HCT116 (cell line): ENCODE results near the gene SF3A2. TPM values are rescaled to one million over a fixed set of nuclear protein-coding genes. Genes with fewer than 3 reads are reported as not detected.

ENCODE experiments used
- ATAC-seq: fragments of 200-7000 bp; cut with Tn5 transposase; 2 replicates; pipeline ENCODE4 v1.9.1; 2020; ENCODE audit warnings: mild to moderate bottlenecking, moderate library complexity
- BruUV-seq: library from RNA; stranded (reverse); fragments of 400-500 nt; replicated peaks from 2 replicates; lab custom pipeline; 2021; lab: Mats Ljungman, UMichigan
- CTCF ChIA-PET: fragments of 300-600 bp; sonication (Branson Sonifier 250); formaldehyde crosslinking; loops from one replicate; lab custom pipeline; 2021; ENCODE audit warnings: antibody characterized with exemption; lab: Charles Lee
- POLR2A ChIA-PET: fragments of 300-600, 350-600 bp; sonication (Branson Sonifier 250); formaldehyde crosslinking; loops from one replicate; lab custom pipeline; 2021; ENCODE audit warnings: antibody characterized with exemption; lab: Charles Lee
- RAD21 ChIA-PET, 2 experiments: fragments of 300-600 bp; sonication (Branson Sonifier 250); formaldehyde crosslinking; loops; one replicate each; lab custom pipeline; 2023; ENCODE audit warnings: low total read pairs in 2 of 2; ENCODE audit not compliant: uncharacterized antibody in 2 of 2, unreplicated experiment in 2 of 2, low non-redundant PET in 1 of 2; lab: Charles Lee
- DNase-seq: peaks from one replicate; pipeline ENCODE4 v3.0.0-alpha.2; 2010; ENCODE audit warnings: low read depth, low spot score
- H2AFZ ChIP-seq: fragments of 200-600 bp; shearing (Covaris generic), sonication (generic); 2 replicates; pipeline ENCODE4 v1.6.1; 2017; ENCODE audit warnings: low read depth, mixed run types, mixed read lengths, antibody characterized with exemption, low read length; ENCODE audit not compliant: poor library complexity, severe bottlenecking
- H3K27ac ChIP-seq: 2 replicates; pipeline ENCODE4 v1.5.1; 2012; ENCODE audit warnings: low read depth, low read length
- H3K27me3 ChIP-seq: fragments of 200-600 bp; sonication (generic); 2 replicates; pipeline ENCODE4 v1.6.1; 2016; ENCODE audit warnings: mixed run types, low read length, mixed read lengths; ENCODE audit not compliant: insufficient read depth
- H3K36me3 ChIP-seq, 2 experiments: fragments of 200-500 bp in 1 of 2; fragments of 200-600 bp in 1 of 2; sonication (Bioruptor generic) in 1 of 2; sonication (generic) in 1 of 2; 2 replicates each; pipeline versions ENCODE4 v1.5.1 to v1.6.1; 2014 to 2016; ENCODE audit warnings: low read length in 2 of 2, inconsistent platforms in 1 of 2, mixed read lengths in 1 of 2, mixed run types in 1 of 2; ENCODE audit not compliant: insufficient read depth in 2 of 2, control insufficient read depth in 1 of 2
- H3K4me1 ChIP-seq, 2 experiments: fragments of 200-600 bp in 1 of 2; sonication (generic) in 1 of 2; 2 replicates each; pipeline versions ENCODE4 v1.5.1 to v1.6.1; 2012 to 2017; ENCODE audit warnings: low read length in 2 of 2, inconsistent platforms in 1 of 2, mild to moderate bottlenecking in 1 of 2, mixed read lengths in 1 of 2, mixed run types in 1 of 2, moderate library complexity in 1 of 2; ENCODE audit not compliant: insufficient read depth in 2 of 2, control insufficient read depth in 1 of 2
- H3K4me2 ChIP-seq: fragments of 200-600 bp; sonication (generic); 2 replicates; pipeline ENCODE4 v1.6.1; 2017; ENCODE audit warnings: mixed run types, low read length, mixed read lengths
- H3K4me3 ChIP-seq, 2 experiments: fragments of 200-600 bp in 1 of 2; sonication (generic) in 1 of 2; replicated peaks in 1 of 2; 2 replicates each; pipeline ENCODE4 v1.5.1; 2011 to 2016; ENCODE audit warnings: low read length in 2 of 2, control low read depth in 1 of 2, low read depth in 1 of 2, mild to moderate bottlenecking in 1 of 2, mixed read lengths in 1 of 2, mixed run types in 1 of 2
- H3K79me2 ChIP-seq: fragments of 200-600 bp; sonication (generic); 2 replicates; pipeline ENCODE4 v1.6.1; 2017; ENCODE audit warnings: mild to moderate bottlenecking, mixed run types, low read length, moderate library complexity, mixed read lengths; ENCODE audit not compliant: insufficient read depth
- H3K9ac ChIP-seq: fragments of 200-600 bp; sonication (generic); 2 replicates; pipeline ENCODE4 v1.6.1; 2016; ENCODE audit warnings: low read length, mixed read lengths
- H3K9me2 ChIP-seq: fragments of 200-600 bp; sonication (generic), shearing (Covaris generic); 2 replicates; pipeline ENCODE4 v1.6.1; 2017; ENCODE audit warnings: mixed run types, mild to moderate bottlenecking, moderate library complexity; ENCODE audit not compliant: insufficient read depth
- H3K9me3 ChIP-seq, 2 experiments: fragments of 200-500 bp in 1 of 2; fragments of 200-600 bp in 1 of 2; sonication (Bioruptor generic) in 1 of 2; sonication (generic) in 1 of 2; 2 replicates each; pipeline ENCODE4 v1.6.1; 2014 to 2017; ENCODE audit warnings: low read length in 2 of 2, mixed read lengths in 2 of 2, inconsistent platforms in 1 of 2, low read depth in 1 of 2, mild to moderate bottlenecking in 1 of 2, mixed run types in 1 of 2, moderate library complexity in 1 of 2; ENCODE audit not compliant: control insufficient read depth in 1 of 2, insufficient read depth in 1 of 2
- H4K20me1 ChIP-seq: fragments of 200-600 bp; sonication (generic), shearing (Covaris generic); 2 replicates; pipeline ENCODE4 v1.6.1; 2017; ENCODE audit warnings: mixed run types, mild to moderate bottlenecking, moderate library complexity; ENCODE audit not compliant: insufficient read depth
- ATF3 ChIP-seq: IDR thresholded peaks from 2 replicates; pipeline ENCODE4 v1.6.1; 2012
- CEBPB ChIP-seq: IDR thresholded peaks from 2 replicates; pipeline ENCODE4 v1.6.1; 2012; ENCODE audit warnings: low read depth
- EGR1 ChIP-seq: IDR thresholded peaks from 2 replicates; pipeline ENCODE4 v1.6.1; 2012; ENCODE audit warnings: low read depth
- EZH2 ChIP-seq: fragments of 200-600 bp; sonication (generic); IDR thresholded peaks from 2 replicates; pipeline ENCODE4 v1.6.1; 2017; ENCODE audit warnings: antibody characterized with exemption, mixed run types
- EZH2phosphoT487 ChIP-seq: fragments of 200-600 bp; IDR thresholded peaks from 2 replicates; pipeline ENCODE4 v1.6.1; 2018; ENCODE audit warnings: antibody characterized with exemption, borderline replicate concordance
- FOSL1 ChIP-seq: IDR thresholded peaks from 2 replicates; pipeline ENCODE4 v1.6.1; 2012; ENCODE audit warnings: low read depth
- POLR2A ChIP-seq: IDR thresholded peaks from 2 replicates; pipeline ENCODE4 v1.7.0; 2011; ENCODE audit warnings: borderline replicate concordance; ENCODE audit not compliant: insufficient read depth, insufficient read length; ENCODE audit errors: extremely low read depth
- POLR2AphosphoS5 ChIP-seq: IDR thresholded peaks from 2 replicates; pipeline ENCODE4 v1.6.1; 2011; ENCODE audit warnings: mild to moderate bottlenecking, low read depth, low read length, moderate library complexity
- RAD21 ChIP-seq: IDR thresholded peaks from 2 replicates; pipeline ENCODE4 v1.6.1; 2012; ENCODE audit warnings: low read depth, mild to moderate bottlenecking
- SIN3A ChIP-seq: IDR thresholded peaks from 2 replicates; pipeline ENCODE4 v1.6.1; 2012; ENCODE audit warnings: low read depth
- TCF7L2 ChIP-seq: IDR thresholded peaks from 2 replicates; pipeline ENCODE4 v1.7.0; 2011; ENCODE audit warnings: borderline replicate concordance, inconsistent platforms; ENCODE audit not compliant: insufficient read depth, insufficient read length; ENCODE audit errors: extremely low read depth
- ZBTB33 ChIP-seq: IDR thresholded peaks from 2 replicates; pipeline ENCODE4 v1.6.1; 2011; ENCODE audit warnings: mild to moderate bottlenecking, low read length, moderate library complexity; ENCODE audit not compliant: insufficient replicate concordance; ENCODE audit errors: extremely low read depth
- ZFX ChIP-seq: fragments of 450-650 bp; IDR thresholded peaks from 2 replicates; pipeline ENCODE4 v1.6.1; 2017
- ZNF274 ChIP-seq: fragments of 200-500 bp; sonication (Bioruptor generic); IDR thresholded peaks from 2 replicates; pipeline ENCODE4 v1.6.1; 2014; ENCODE audit warnings: mild to moderate bottlenecking, low read depth, low read length, inconsistent platforms
- intact Hi-C: fragments of 100-400 bp; cut with micrococcal nuclease; formaldehyde crosslinking; loops from 2 replicates; pipeline ENCODE4 v1.10.0; 2022
- total RNA-seq: library from RNA; stranded (reverse); gene quantifications from one replicate; pipeline ENCODE4 v1.2.1, GENCODE V29; 2021; ENCODE audit not compliant: unreplicated experiment
- TF ChIP-seq, protein P1 (sequence below), 3 experiments: fragments of 200-600 bp in 1 of 3; sonication (generic) in 1 of 3; IDR thresholded peaks in 2 of 3; conservative IDR thresholded peaks in 1 of 3; 2 replicates each; pipeline ENCODE4 v1.5.1; 2012 to 2017; ENCODE audit warnings: low read depth in 2 of 3, low read length in 2 of 3, antibody characterized with exemption in 1 of 3, borderline replicate concordance in 1 of 3, control low read depth in 1 of 3, mild to moderate bottlenecking in 1 of 3, mixed read lengths in 1 of 3, mixed run types in 1 of 3, moderate library complexity in 1 of 3; ENCODE audit not compliant: insufficient read depth in 1 of 3
- TF ChIP-seq, protein P2 (sequence below): IDR thresholded peaks from 2 replicates; pipeline ENCODE4 v1.6.1; 2012
- TF ChIP-seq, protein P3 (sequence below): IDR thresholded peaks from 2 replicates; pipeline ENCODE4 v1.6.1; 2012; ENCODE audit warnings: low read depth

Gene SF3A2
- total RNA-seq, 1 experiment from 2014 or later = 166 TPM

DNA sequence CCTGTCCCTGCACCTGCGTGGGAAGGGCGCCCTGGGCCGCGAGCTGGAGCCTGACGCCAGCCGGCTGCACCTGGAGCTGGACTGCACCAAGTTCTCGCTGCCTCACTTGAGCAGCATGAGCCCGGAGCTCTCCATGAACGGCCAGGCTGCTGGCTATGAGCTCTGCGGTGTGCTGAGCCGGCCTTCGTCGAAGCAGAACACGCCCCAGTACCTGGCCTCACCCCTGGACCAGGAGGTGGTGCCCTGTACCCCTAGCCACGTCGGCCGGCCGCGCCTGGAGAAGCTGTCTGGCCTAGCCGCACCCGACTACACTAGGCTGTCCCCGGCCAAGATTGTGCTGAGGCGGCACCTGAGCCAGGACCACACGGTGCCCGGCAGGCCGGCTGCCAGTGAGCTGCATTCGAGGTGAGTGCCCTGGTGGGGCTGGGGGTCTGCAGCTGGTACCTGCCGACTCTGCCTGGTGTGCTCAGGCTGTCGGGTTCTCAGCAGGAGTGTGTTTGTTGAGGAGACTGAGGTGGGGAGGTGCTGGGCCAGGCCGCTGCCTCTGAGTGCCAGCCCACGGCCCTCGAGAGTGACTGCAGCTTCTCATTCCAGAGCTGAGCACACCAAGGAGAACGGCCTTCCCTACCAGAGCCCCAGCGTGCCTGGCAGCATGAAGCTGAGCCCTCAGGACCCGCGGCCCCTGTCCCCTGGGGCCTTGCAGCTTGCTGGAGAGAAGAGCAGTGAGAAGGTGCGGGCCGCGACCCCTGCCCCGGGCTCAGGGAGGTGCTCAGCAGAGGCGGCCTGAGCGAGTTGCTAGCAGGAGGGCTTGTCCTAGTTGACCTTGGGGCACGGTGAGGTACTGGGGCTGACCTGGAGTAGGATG, 20.0 kb upstream of the SF3A2 start:
- intact Hi-C loops = no loop called here
- no peak overlapping the region for H2AFZ ChIP-seq
- ATAC-seq = no peak
- no peak overlapping the region for H3K9ac ChIP-seq
- no peaks in the 10 kb centered on the region for H3K4me1 ChIP-seq
- TF ChIP-seq ZBTB33 (no peak), RAD21 (no peak), EZH2phosphoT487 (no peak), TCF7L2 (no peak), ZFX (no peak), EZH2 (no peak), FOSL1 (no peak), EGR1 (no peak), POLR2AphosphoS5 (no peak), SIN3A (no peak), ZNF274 (no peak), ATF3 (no peak), CEBPB (no peak), POLR2A (no peak)
- TF ChIP-seq, protein P1, sequence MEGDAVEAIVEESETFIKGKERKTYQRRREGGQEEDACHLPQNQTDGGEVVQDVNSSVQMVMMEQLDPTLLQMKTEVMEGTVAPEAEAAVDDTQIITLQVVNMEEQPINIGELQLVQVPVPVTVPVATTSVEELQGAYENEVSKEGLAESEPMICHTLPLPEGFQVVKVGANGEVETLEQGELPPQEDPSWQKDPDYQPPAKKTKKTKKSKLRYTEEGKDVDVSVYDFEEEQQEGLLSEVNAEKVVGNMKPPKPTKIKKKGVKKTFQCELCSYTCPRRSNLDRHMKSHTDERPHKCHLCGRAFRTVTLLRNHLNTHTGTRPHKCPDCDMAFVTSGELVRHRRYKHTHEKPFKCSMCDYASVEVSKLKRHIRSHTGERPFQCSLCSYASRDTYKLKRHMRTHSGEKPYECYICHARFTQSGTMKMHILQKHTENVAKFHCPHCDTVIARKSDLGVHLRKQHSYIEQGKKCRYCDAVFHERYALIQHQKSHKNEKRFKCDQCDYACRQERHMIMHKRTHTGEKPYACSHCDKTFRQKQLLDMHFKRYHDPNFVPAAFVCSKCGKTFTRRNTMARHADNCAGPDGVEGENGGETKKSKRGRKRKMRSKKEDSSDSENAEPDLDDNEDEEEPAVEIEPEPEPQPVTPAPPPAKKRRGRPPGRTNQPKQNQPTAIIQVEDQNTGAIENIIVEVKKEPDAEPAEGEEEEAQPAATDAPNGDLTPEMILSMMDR (IDR thresholded peaks at IDR 0.05 in 2 of 3, conservative IDR thresholded peaks at IDR 0.05 in 1 of 3; ENCODE audit: borderline replicate concordance in 1 of 3, insufficient read depth in 1 of 3, low read depth in 2 of 3, low read length in 2 of 3) = no peak
- TF ChIP-seq, protein P2, sequence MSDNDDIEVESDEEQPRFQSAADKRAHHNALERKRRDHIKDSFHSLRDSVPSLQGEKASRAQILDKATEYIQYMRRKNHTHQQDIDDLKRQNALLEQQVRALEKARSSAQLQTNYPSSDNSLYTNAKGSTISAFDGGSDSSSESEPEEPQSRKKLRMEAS = no peak
- TF ChIP-seq, protein P3, sequence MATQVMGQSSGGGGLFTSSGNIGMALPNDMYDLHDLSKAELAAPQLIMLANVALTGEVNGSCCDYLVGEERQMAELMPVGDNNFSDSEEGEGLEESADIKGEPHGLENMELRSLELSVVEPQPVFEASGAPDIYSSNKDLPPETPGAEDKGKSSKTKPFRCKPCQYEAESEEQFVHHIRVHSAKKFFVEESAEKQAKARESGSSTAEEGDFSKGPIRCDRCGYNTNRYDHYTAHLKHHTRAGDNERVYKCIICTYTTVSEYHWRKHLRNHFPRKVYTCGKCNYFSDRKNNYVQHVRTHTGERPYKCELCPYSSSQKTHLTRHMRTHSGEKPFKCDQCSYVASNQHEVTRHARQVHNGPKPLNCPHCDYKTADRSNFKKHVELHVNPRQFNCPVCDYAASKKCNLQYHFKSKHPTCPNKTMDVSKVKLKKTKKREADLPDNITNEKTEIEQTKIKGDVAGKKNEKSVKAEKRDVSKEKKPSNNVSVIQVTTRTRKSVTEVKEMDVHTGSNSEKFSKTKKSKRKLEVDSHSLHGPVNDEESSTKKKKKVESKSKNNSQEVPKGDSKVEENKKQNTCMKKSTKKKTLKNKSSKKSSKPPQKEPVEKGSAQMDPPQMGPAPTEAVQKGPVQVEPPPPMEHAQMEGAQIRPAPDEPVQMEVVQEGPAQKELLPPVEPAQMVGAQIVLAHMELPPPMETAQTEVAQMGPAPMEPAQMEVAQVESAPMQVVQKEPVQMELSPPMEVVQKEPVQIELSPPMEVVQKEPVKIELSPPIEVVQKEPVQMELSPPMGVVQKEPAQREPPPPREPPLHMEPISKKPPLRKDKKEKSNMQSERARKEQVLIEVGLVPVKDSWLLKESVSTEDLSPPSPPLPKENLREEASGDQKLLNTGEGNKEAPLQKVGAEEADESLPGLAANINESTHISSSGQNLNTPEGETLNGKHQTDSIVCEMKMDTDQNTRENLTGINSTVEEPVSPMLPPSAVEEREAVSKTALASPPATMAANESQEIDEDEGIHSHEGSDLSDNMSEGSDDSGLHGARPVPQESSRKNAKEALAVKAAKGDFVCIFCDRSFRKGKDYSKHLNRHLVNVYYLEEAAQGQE = no peak
- TF ChIP-seq, all 23 proteins: peak for 0
- Histone ChIP-seq H3K36me3 (peaks cover 38 to 51% of the 10 kb centered on the region in 2 experiments; a peak in 3 of 4 replicates), H3K27me3 (no peaks in the 10 kb centered on the region), H3K9me3 (no peaks in the 10 kb centered on the region), H3K27ac (no peak overlapping the region), H4K20me1 (no peaks in the 10 kb centered on the region), H3K4me3 (no peak overlapping the region), H3K9me2 (no peaks in the 10 kb centered on the region), H3K4me2 (no peak overlapping the region), H3K79me2 (peaks cover 4% of the 10 kb centered on the region; the same call in 1 of the 2 replicates)
- DNase-seq = no peak
- no TSS peak for BruUV-seq
- ChIA-PET RAD21 (no interaction called here), CTCF (no interaction called here), POLR2A (no interaction called here)
